GM19397 (cell line): ENCODE data around the gene CNN2.

Experiments
- ATAC-seq: cut with Tn5 transposase; IDR thresholded peaks from one replicate; pipeline ENCODE4 v1.9.1; 2021; ENCODE audit warnings: mild to moderate bottlenecking, moderate library complexity; ENCODE audit not compliant: unreplicated experiment

CNN2 gene

GRCh38 chr19:1047696-1048147 is 21.3 kb downstream of the CNN2 start:
- no peak for ATAC-seq

GRCh38 chr19:1049106-1049505 is 22.7 kb downstream of the CNN2 start:
- no peak for ATAC-seq

DNA sequence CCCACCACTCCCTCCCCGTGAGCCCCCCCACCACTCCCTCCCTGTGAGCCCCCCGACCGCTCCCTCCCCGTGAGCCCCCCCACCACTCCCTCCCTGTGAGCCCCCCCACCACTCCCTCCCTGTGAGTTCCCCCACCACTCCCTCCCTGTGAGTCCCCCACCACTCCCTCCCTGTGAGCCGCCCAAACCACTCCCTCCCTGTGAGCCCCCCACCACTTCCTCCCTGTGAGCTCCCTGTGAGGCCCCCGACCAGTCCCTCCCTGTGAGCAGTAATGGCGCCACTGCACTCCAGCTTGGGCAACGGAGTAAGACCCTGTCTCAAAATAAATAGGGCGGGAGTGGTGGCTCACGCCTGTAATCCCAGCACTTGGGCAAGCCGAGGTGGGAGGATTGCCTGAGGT is 23.4 kb downstream of the CNN2 start:
- no peak for ATAC-seq

- ATAC-seq = no peak
These were observed 24.8 kb downstream of the CNN2 start for GRCh38 chr19:1050989-1051788.

DNA sequence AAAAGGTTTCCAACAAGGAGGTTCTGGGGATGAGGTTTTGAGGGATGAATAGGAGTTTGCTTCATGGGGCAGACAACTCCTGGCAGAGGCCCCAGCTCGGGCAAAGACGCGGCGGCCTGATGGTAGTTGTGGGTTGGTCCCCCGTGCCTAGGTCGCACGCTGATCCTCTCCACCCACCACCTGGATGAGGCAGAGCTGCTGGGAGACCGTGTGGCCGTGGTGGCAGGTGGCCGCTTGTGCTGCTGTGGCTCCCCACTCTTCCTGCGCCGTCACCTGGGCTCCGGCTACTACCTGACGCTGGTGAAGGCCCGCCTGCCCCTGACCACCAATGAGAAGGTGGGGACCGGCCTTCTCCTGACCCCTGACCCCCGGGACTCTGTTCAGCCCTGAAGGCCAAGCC is 25.4 kb downstream of the CNN2 start:
- no peak for ATAC-seq

- no peak for ATAC-seq
These were observed 26.1 kb downstream of the CNN2 start for GRCh38 chr19:1052349-1052975.

- ATAC-seq = no peak
These were observed 27.0 kb downstream of the CNN2 start for GRCh38 chr19:1053176-1054101.

DNA sequence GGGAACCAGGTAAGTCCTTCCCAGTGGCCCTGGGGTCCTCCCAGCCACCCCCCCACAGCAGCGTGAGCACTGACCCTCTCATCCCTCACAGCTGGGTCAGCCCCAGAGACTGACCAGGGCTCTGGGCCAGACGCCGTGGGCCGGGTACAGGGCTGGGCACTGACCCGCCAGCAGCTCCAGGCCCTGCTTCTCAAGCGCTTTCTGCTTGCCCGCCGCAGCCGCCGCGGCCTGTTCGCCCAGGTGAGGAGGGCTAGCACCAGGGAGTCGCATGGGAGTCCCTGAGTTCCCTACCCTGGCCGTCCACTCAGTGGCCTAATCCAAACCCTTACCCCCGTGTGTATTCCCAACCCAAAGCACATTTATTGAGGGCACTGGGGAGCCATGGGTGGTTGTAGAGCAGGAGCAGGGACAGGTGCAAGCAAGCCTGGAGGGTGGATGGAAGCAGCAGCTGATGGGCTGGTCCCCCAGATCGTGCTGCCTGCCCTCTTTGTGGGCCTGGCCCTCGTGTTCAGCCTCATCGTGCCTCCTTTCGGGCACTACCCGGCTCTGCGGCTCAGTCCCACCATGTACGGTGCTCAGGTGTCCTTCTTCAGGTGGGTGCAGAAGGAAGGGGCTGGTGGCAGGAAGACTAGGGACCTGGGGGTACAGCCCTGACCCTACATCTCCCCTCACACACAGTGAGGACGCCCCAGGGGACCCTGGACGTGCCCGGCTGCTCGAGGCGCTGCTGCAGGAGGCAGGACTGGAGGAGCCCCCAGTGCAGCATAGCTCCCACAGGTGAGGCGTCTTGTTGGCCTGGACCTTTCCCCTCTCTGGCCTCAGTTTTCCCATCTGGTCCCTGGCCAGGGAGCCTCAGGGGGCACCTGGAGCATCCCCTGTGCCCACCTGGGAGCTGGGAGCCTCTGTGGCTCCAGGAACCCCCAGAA is 28.0 kb downstream of the CNN2 start:
- no peak for ATAC-seq

DNA sequence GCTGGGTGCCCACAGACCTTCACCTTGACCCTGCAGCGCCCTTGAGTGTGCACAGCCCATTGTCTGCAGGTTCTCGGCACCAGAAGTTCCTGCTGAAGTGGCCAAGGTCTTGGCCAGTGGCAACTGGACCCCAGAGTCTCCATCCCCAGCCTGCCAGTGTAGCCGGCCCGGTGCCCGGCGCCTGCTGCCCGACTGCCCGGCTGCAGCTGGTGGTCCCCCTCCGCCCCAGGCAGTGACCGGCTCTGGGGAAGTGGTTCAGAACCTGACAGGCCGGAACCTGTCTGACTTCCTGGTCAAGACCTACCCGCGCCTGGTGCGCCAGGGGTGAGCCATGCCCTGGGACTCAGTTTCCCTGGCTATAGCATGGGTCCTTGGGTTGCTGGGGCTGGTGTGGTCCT is 28.6 kb downstream of the CNN2 start:
- no peak for ATAC-seq

GRCh38 chr19:1055886-1056620 is 29.6 kb downstream of the CNN2 start:
- ATAC-seq = no peak

- ATAC-seq = no peak
These were observed 30.9 kb downstream of the CNN2 start for GRCh38 chr19:1057176-1057855.

DNA sequence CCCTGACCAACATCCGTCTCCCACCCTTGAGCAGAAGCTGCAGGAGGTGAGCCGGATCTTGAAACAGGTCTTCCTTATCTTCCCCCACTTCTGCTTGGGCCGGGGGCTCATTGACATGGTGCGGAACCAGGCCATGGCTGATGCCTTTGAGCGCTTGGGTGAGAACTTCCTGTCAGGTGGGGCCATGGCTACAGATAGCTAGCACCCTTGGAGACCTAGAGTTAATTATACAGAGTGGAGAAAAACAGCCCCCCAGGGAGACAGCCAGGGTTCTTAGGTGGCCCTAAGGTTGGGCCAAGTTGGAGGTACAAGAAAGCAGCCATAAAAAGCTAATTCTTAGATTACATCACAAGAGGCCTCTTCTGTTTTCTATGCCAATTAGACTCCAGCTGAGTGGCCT is 31.7 kb downstream of the CNN2 start:
- ATAC-seq = no peak

- ATAC-seq = no peak
These were observed 34.3 kb downstream of the CNN2 start for GRCh38 chr19:1060689-1061088.

- no peak for ATAC-seq
These were observed 35.6 kb downstream of the CNN2 start for GRCh38 chr19:1061987-1062386.

DNA sequence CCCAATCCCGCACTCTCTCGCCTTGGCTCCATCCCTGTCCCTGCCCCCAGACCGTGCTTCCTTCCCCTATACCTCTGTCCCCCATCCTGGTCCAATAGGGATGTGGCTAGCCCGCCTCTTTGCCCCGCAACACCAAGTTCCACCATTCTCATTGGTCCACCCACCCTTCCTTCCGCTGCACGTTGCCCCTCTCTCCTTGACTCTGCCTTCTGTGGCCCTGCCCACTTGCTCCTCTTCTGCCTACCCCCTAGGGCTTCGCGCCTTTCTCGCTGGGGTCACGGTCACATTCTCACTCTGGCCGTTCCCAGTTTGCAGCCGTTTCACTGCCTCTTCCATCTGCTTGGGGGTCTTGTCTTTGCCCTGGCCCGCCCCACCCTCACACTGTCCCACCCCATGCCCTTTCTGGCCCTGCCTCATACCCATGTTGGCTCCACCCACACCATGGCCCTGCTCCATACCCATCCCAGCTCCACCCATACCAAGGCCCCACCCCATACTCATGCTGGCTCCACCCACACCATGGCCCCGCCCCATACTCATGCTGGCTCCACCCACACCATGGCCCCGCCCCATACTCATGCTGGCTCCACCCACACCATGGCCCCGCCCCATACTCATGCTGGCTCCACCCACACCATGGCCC is 36.1 kb downstream of the CNN2 start:
- ATAC-seq = no peak

- no peak for ATAC-seq
These were observed 36.9 kb downstream of the CNN2 start for GRCh38 chr19:1063030-1063908.

DNA sequence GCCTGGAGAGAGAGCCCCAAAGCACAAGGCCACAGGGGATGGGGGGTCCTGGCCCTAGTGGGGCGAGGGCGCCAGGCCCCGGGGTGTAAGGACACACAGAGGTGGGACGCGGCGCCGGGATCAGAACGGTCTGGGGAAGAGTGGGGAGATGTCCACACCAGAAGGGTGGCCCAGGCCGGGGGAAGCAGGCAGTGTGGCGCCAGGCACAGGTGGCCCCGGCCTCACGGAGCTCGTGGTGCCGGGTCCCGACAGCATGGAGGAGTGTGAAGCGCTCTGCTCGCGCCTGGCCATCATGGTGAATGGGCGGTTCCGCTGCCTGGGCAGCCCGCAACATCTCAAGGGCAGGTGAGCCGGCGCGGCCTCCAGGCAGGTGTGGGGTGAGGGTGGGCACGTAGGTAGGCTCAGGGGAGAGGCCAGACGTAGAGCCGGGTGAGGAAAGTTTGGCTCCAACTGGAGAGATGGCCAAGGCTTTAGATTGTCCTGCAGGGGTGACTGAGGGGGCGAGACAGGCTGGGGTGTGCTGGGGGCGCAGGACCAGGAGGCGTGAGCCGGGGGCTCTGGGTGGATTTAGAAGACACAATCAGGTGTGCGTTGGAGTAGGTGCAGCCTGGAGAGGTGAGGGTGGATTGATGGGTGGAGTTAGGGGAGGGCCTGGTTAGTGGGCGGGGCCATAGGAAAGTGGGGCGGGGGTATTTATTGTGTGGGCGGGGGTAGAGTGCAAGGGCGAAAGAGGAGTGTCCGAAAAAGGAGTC is 37.7 kb downstream of the CNN2 start:
- no peak for ATAC-seq
